Stimulated activated naive CD8-positive, alpha-beta T cell treated with anti-CD3 and anti-CD28 coated beads, Interleukin-15, Interleukin-2, amounts not matched to agents 100 U/mL and 50 U/mL, for 24 hours (primary cell): ENCODE measurements around the gene SLC24A3.

ENCODE experiments used
- ATAC-seq: fragments of 150-1000 bp; cut with Tn5 transposase; one replicate; pipeline ENCODE4 v1.10.0; 2021
- DNase-seq: peaks from one replicate; pipeline ENCODE4 v3.0.0; 2021

The SLC24A3 gene

GRCh38 chr20:19598117-19598850 is 385.8 kb downstream of the SLC24A3 start:
- no peak for DNase-seq
- no peak for ATAC-seq

GRCh38 chr20:19599200-19599599 is 386.8 kb downstream of the SLC24A3 start:
- ATAC-seq (no peak), DNase-seq (no peak)

GRCh38 chr20:19600042-19600441 is 387.6 kb downstream of the SLC24A3 start:
- ATAC-seq (no peak), DNase-seq (no peak)

- DNase-seq: no peak
- ATAC-seq: no peak
These were observed 388.8 kb downstream of the SLC24A3 start for GRCh38 chr20:19601126-19601810.

GRCh38 chr20:19602675-19603375 is 390.4 kb downstream of the SLC24A3 start:
- ATAC-seq (no peak), DNase-seq (no peak)

- no peak for DNase-seq
- no peak for ATAC-seq
These were observed 390.9 kb downstream of the SLC24A3 start for GRCh38 chr20:19603376-19603750.

- no peak for ATAC-seq
- no peak for DNase-seq
These were observed 393.5 kb downstream of the SLC24A3 start for GRCh38 chr20:19605786-19606485.

GRCh38 chr20:19609642-19610223 is 397.3 kb downstream of the SLC24A3 start:
- DNase-seq (no peak), ATAC-seq (no peak)

- DNase-seq (no peak), ATAC-seq (no peak)
These were observed 403.2 kb downstream of the SLC24A3 start for GRCh38 chr20:19615629-19616028.

GRCh38 chr20:19616081-19616480 is 403.6 kb downstream of the SLC24A3 start:
- DNase-seq (no peak), ATAC-seq (no peak)

GRCh38 chr20:19616620-19617019 is 404.2 kb downstream of the SLC24A3 start:
- no peak for DNase-seq
- ATAC-seq: no peak

GRCh38 chr20:19617256-19617655 is 404.8 kb downstream of the SLC24A3 start:
- DNase-seq (no peak), ATAC-seq (no peak)

- ATAC-seq (no peak), DNase-seq (no peak)
These were observed 406.3 kb downstream of the SLC24A3 start for GRCh38 chr20:19618711-19619110.

GRCh38 chr20:19619904-19620430 is 407.5 kb downstream of the SLC24A3 start:
- ATAC-seq (no peak), DNase-seq (no peak)

- DNase-seq (no peak), ATAC-seq (no peak)
These were observed 408.0 kb downstream of the SLC24A3 start for GRCh38 chr20:19620446-19620845.

- peak; percentile 40 for ATAC-seq
These were observed 408.6 kb downstream of the SLC24A3 start for GRCh38 chr20:19621072-19621471.

GRCh38 chr20:19624221-19624965 is 412.0 kb downstream of the SLC24A3 start:
- DNase-seq (no peak), ATAC-seq (no peak)

More at GRCh38 chr20:19621072-19621471, 408.6 kb downstream of the SLC24A3 start:
- no peak for DNase-seq

- ATAC-seq: no peak
- DNase-seq: no peak
These were observed 413.0 kb downstream of the SLC24A3 start for GRCh38 chr20:19625426-19625825.

- DNase-seq (no peak), ATAC-seq (no peak)
These were observed 414.5 kb downstream of the SLC24A3 start for GRCh38 chr20:19626896-19627295.

GRCh38 chr20:19628570-19629134 is 416.2 kb downstream of the SLC24A3 start:
- no peak for ATAC-seq
- peak; percentile 60 for DNase-seq

GRCh38 chr20:19631410-19631809 is 419.0 kb downstream of the SLC24A3 start:
- DNase-seq (no peak), ATAC-seq (no peak)
